HG03135 (cell line): ENCODE data around the gene WDFY4.

ENCODE experiments used
- ATAC-seq: cut with Tn5 transposase; IDR thresholded peaks from one replicate; pipeline ENCODE4 v1.9.1; 2021; ENCODE audit warnings: mild to moderate bottlenecking, moderate library complexity; ENCODE audit not compliant: unreplicated experiment

WDFY4 gene

GRCh38 chr10:48958598-48959190 lies 274.0 kb downstream of the WDFY4 start:
- no peak for ATAC-seq

- ATAC-seq: no peak
Measured at GRCh38 chr10:48964038-48964437, 279.4 kb downstream of the WDFY4 start.

GRCh38 chr10:48965460-48965859 lies 280.8 kb downstream of the WDFY4 start:
- no peak for ATAC-seq

GRCh38 chr10:48968036-48968435 lies 283.4 kb downstream of the WDFY4 start:
- no peak for ATAC-seq

- no peak for ATAC-seq
Measured at GRCh38 chr10:48970046-48970445, 285.4 kb downstream of the WDFY4 start.

- ATAC-seq: no peak
Measured at GRCh38 chr10:48970654-48971053, 286.0 kb downstream of the WDFY4 start.

GRCh38 chr10:48973065-48973464 lies 288.4 kb downstream of the WDFY4 start:
- no peak for ATAC-seq

- ATAC-seq: no peak
Measured at GRCh38 chr10:48974510-48975156, 290.0 kb downstream of the WDFY4 start.

GRCh38 chr10:48976196-48976595 lies 291.5 kb downstream of the WDFY4 start:
- ATAC-seq: no peak

GRCh38 chr10:48978318-48978717 lies 293.6 kb downstream of the WDFY4 start:
- ATAC-seq: no peak

GRCh38 chr10:48981310-48981907 lies 296.7 kb downstream of the WDFY4 start:
- no peak for ATAC-seq

- no peak for ATAC-seq
Measured at GRCh38 chr10:48982584-48982983, 297.9 kb downstream of the WDFY4 start.

GRCh38 chr10:48983648-48984351 lies 299.1 kb downstream of the WDFY4 start:
- ATAC-seq: no peak

- no peak for ATAC-seq
Measured at GRCh38 chr10:48985621-48986158, 301.0 kb downstream of the WDFY4 start.

- ATAC-seq: no peak
Measured at GRCh38 chr10:48990226-48990625, 305.6 kb downstream of the WDFY4 start.

- ATAC-seq: no peak
Measured at GRCh38 chr10:48993627-48994026, 309.0 kb downstream of the WDFY4 start.

GRCh38 chr10:48996329-48996728 lies 311.7 kb downstream of the WDFY4 start:
- no peak for ATAC-seq

- ATAC-seq: no peak
Measured at GRCh38 chr10:48999346-48999745, 314.7 kb downstream of the WDFY4 start.

GRCh38 chr10:49000437-49001398 lies 316.0 kb downstream of the WDFY4 start:
- ATAC-seq: no peak

- ATAC-seq: no peak
Measured at GRCh38 chr10:49001402-49001801, 316.7 kb downstream of the WDFY4 start.
